Nephron (organoid): ENCODE results near the gene ZDHHC14.

Experiments used
- H3K27ac Mint-ChIP-seq, 3 experiments: 2 replicates each; pipeline ENCODE4 v1.8.0; 2020; ENCODE audit warnings: mixed read lengths in 3 of 3, mild to moderate bottlenecking in 2 of 3, moderate library complexity in 1 of 3
- H3K27me3 Mint-ChIP-seq: 2 replicates; pipeline ENCODE4 v1.8.0; 2021; ENCODE audit warnings: low read depth, mild to moderate bottlenecking, moderate library complexity, mixed read lengths
- H3K36me3 Mint-ChIP-seq: 2 replicates; pipeline ENCODE4 v1.8.0; 2020; ENCODE audit warnings: low read depth, mixed read lengths
- H3K4me1 Mint-ChIP-seq: 2 replicates; pipeline ENCODE4 v1.8.0; 2020; ENCODE audit warnings: mixed read lengths
- H3K4me3 Mint-ChIP-seq, 3 experiments: 2 replicates each; pipeline ENCODE4 v1.8.0; 2020; ENCODE audit warnings: mild to moderate bottlenecking in 3 of 3, mixed read lengths in 3 of 3, moderate library complexity in 2 of 3
- H3K9me3 Mint-ChIP-seq: 2 replicates; pipeline ENCODE4 v1.8.0; 2020; ENCODE audit warnings: mixed read lengths
- CTCF ChIP-seq, 3 experiments: fragments of 200-600 bp; sonication (generic); IDR thresholded peaks; one replicate each; pipeline ENCODE4 v1.5.0; 2021; ENCODE audit warnings: antibody characterized with exemption in 3 of 3; ENCODE audit not compliant: unreplicated experiment in 3 of 3

Gene ZDHHC14

GRCh38 chr6:157603971-157604370, 223.0 kb downstream of the ZDHHC14 start:
- H3K9me3 Mint-ChIP-seq, result no peaks in the 10 kb centered on the region
- no peak overlapping the region for H3K27ac Mint-ChIP-seq
- H3K36me3 Mint-ChIP-seq, result peaks cover 4% of the 10 kb centered on the region
- no peak overlapping the region for H3K4me3 Mint-ChIP-seq
- peaks cover 9% of the 10 kb centered on the region for H3K4me1 Mint-ChIP-seq
- H3K27me3 Mint-ChIP-seq, result no peaks in the 10 kb centered on the region
- no peak for TF ChIP-seq CTCF (IDR thresholded peaks at IDR 0.05; ENCODE audit: unreplicated experiment in 3 of 3)

GRCh38 chr6:157604816-157605215, 223.8 kb downstream of the ZDHHC14 start:
- Mint-ChIP-seq H3K9me3 (no peaks in the 10 kb centered on the region), H3K27ac (no peak overlapping the region), H3K36me3 (peaks cover 4% of the 10 kb centered on the region), H3K4me3 (no peak overlapping the region), H3K4me1 (peaks cover 9% of the 10 kb centered on the region), H3K27me3 (peaks cover 6% of the 10 kb centered on the region)
- no peak for TF ChIP-seq CTCF (IDR thresholded peaks at IDR 0.05; ENCODE audit: unreplicated experiment in 3 of 3)

GRCh38 chr6:157605484-157605883, 224.5 kb downstream of the ZDHHC14 start:
- H3K4me1 Mint-ChIP-seq, result peaks cover 9% of the 10 kb centered on the region
- TF ChIP-seq CTCF (IDR thresholded peaks at IDR 0.05; ENCODE audit: unreplicated experiment in 3 of 3), result no peak
- no peak overlapping the region for H3K4me3 Mint-ChIP-seq
- H3K27ac Mint-ChIP-seq, result no peak overlapping the region
- H3K9me3 Mint-ChIP-seq, result no peaks in the 10 kb centered on the region
- peaks cover 6% of the 10 kb centered on the region for H3K27me3 Mint-ChIP-seq
- peaks cover 4% of the 10 kb centered on the region for H3K36me3 Mint-ChIP-seq

GRCh38 chr6:157606516-157606915, 225.5 kb downstream of the ZDHHC14 start:
- peaks cover 9% of the 10 kb centered on the region for H3K4me1 Mint-ChIP-seq
- no peaks in the 10 kb centered on the region for H3K9me3 Mint-ChIP-seq
- H3K4me3 Mint-ChIP-seq, result no peak overlapping the region
- no peak for TF ChIP-seq CTCF (IDR thresholded peaks at IDR 0.05; ENCODE audit: unreplicated experiment in 3 of 3)
- no peak overlapping the region for H3K27ac Mint-ChIP-seq
- H3K36me3 Mint-ChIP-seq, result peaks cover 4% of the 10 kb centered on the region
- peaks cover 6% of the 10 kb centered on the region for H3K27me3 Mint-ChIP-seq

- H3K36me3 Mint-ChIP-seq, result peaks cover 4% of the 10 kb centered on the region
- H3K4me3 Mint-ChIP-seq, result no peak overlapping the region
- peaks cover 9% of the 10 kb centered on the region for H3K4me1 Mint-ChIP-seq
- no peak for TF ChIP-seq CTCF (IDR thresholded peaks at IDR 0.05; ENCODE audit: unreplicated experiment in 3 of 3)
- no peaks in the 10 kb centered on the region for H3K9me3 Mint-ChIP-seq
- H3K27me3 Mint-ChIP-seq, result peaks cover 6% of the 10 kb centered on the region
- peak overlapping the region in 1 of 3 experiments; percentile 41 for H3K27ac Mint-ChIP-seq
Measured at GRCh38 chr6:157607317-157608109, 226.5 kb downstream of the ZDHHC14 start.
